Renal pelvis (tissue), 12 donors: ENCODE data around the gene ZNF746. TPM values are rescaled to one million over a fixed set of nuclear protein-coding genes. Genes with fewer than 3 reads are reported as not detected.
A peak's percentile ranks its signal among the peaks of the same experiment; 100 is the strongest.

ENCODE experiments used
- DNase-seq: peaks from one replicate; pipeline ENCODE4 v3.0.0-alpha.2; 2013
- long read RNA-seq, 16 experiments: transcript quantifications; one replicate each; lab custom pipeline, GENCODE V29; 2026
- polyA plus RNA-seq, 3 donors: library from polyadenylated mRNA; unstranded; fragments of 120-200 nt; gene quantifications; one replicate each; pipeline ENCODE4 v1.2.1, GENCODE V29; 2013; ENCODE audit not compliant: insufficient read length in 3 of 3

Gene ZNF746
- polyA plus RNA-seq, result 10 to 100 TPM; 14.9 to 19.2 (median 15.0) TPM
- long read RNA-seq, donor 1, result 0 reads
- long read RNA-seq, donor 2, partial matches to known transcripts, result 0 of 5 reads
- long read RNA-seq, donor 2, other reads (novel, unspliced or antisense), result 0 of 5 reads
- long read RNA-seq, donor 3, result 0 reads
- long read RNA-seq, donor 4, partial matches to known transcripts, result 0 of 1 reads
- long read RNA-seq, donor 4, other reads (novel, unspliced or antisense), result 0 of 1 reads
- long read RNA-seq, donor 5, partial matches to known transcripts, result 0 of 2 reads
- long read RNA-seq, donor 5, other reads (novel, unspliced or antisense), result 0 of 2 reads
- long read RNA-seq, donor 6, partial matches to known transcripts, result 0 of 4 reads
- long read RNA-seq, donor 6, other reads (novel, unspliced or antisense), result 0 of 4 reads
- long read RNA-seq, donor 7, partial matches to known transcripts, result 0 of 3 reads
- long read RNA-seq, donor 7, other reads (novel, unspliced or antisense), result 0 of 3 reads
- long read RNA-seq, donor 8, result 0 reads
- long read RNA-seq, donor 9, partial matches to known transcripts, result 0 of 3 reads
- long read RNA-seq, donor 9, other reads (novel, unspliced or antisense), result 0 of 3 reads
- long read RNA-seq, donor 10, partial matches to known transcripts, result 0 of 3 reads
- long read RNA-seq, donor 10, other reads (novel, unspliced or antisense), result 0 of 3 reads
- long read RNA-seq, donor 11, partial matches to known transcripts, result 0 of 1 reads
- long read RNA-seq, donor 11, other reads (novel, unspliced or antisense), result 0 of 1 reads
- long read RNA-seq, donor 12, partial matches to known transcripts, result 0 of 5 reads
- long read RNA-seq, donor 12, other reads (novel, unspliced or antisense), result 0 of 5 reads
- long read RNA-seq, donor 13, result 0 reads
- long read RNA-seq, donor 14, partial matches to known transcripts, result 0 of 9 reads
- long read RNA-seq, donor 14, other reads (novel, unspliced or antisense), result 0 of 9 reads
- long read RNA-seq, donor 15, partial matches to known transcripts, result 0 of 8 reads
- long read RNA-seq, donor 15, other reads (novel, unspliced or antisense), result 0 of 8 reads
- long read RNA-seq, donor 16, partial matches to known transcripts, result 0 of 1 reads
- long read RNA-seq, donor 16, other reads (novel, unspliced or antisense), result 0 of 1 reads

DNA sequence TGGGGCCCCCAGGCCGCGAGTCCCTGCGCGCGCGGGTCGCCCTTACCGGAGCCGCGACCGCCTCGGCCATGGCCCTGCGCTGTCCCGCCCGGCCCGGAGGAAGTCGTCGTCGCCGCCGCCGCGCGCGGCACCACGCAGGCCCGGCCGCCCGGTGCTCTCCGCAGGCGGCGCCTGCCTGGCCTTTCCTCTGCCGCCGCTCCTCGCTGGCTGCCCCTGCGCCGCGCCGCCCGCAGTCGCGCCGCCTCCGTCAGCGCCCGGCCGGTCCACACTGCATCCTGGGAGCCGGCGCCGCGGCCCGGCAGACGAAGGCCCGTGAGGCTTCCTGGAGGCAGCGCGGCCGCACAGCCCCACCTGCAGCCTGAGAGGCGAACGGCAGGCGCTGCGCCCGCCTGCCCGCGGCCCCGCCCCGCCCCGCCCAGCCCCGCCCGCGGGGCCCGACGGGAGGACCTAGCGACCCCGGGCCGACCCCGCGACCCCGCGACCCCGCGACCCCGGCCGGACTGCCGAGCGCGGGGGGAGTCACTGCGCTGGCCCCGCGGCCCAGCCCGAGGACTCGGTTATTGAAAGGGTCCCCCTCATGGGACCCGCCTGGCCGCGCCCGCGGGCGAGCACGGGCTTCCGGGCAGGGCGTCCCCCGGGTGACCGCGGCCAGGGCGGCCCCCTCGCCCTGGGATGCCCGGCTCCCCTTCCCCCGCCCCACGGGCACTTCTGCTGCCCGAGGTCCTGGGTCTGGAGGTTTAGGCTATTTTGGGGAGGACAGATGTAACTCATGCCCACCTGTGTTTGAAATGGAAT, at the start of gene ZNF746:
Gene ZNF746 (minus strand): TSS at position 343 of the 795 bp plus-strand sequence. CDS start 273 bp downstream, at position 70.
- peak; percentile 76 for DNase-seq

DNA sequence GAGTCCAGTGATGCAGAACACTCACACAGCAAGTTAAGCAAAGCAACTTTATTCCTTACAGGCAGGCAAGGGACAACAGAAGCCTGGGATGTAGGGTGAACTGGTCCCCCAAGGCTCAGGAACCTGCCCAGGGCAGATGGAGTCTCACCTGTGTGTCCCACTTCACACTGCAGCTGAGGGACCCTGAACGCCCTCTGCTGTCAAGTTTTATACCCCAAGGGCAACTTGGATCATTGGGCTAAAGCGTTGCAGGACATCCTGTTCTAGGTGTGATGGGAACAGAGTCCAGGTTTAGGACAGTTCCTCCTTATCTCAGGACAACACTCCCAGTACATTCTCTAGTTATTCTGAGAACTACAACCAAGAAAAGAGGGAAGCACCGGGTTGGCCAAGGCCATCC, 49.5 kb upstream of the ZNF746 start:
- no peak for DNase-seq

DNA sequence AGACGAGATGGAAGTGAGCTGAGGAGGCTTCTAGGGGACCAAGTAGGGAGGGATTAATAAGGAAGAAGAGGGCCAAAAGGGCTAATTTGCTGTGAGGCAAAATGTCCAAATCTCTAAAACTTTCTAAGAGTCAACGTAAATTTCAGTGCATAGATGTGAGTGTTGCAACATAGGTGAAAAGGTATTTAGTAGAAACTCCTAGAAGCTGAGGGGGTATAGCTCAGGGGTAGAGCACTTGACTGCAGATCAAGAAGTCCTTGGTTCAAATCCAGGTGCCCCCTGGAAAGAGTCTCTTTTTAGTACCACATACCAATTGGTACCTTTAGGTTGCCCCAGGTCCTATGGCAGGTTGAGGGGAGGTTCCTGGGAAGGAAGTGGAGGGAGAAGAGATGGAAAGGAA, 48.7 kb upstream of the ZNF746 start:
- no peak for DNase-seq

DNA sequence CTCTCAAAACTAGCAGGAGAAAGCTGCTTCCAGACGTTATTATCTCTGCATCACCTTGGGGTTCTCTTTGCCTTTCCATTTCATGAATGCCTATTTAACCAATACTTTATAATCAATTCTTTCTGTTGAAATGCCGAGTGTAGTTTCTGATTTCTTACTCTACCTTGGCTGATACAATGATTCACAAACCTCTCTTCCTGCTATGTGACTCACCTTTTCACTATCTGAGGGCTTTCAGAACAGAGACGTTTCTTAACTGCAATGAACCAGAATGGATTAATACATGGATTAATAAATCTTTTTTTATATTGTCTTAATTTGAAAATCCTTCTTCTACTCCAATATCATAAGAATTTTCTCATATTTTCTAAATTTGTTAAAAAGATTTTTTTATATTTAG, 46.4 kb upstream of the ZNF746 start:
- DNase-seq, result no peak

DNA sequence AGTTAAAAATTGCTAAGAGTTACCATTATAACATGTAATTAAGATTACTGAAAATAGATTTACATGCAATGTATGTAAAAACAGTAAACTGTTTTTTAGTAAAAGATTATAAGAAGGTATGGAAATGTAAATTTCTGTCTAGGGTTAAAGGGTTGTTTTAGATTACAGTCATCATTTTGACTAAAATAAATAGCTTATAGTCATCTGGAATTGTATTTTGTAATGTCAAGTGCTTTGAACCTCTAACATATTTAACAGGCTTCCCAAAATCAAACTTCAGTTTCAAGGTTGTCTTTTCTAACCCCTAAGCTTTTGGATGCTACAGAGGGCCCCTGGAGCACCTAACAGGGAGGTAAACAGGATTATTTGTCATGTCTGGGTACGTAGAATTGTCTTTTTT, 35.0 kb upstream of the ZNF746 start:
- no peak for DNase-seq

DNA sequence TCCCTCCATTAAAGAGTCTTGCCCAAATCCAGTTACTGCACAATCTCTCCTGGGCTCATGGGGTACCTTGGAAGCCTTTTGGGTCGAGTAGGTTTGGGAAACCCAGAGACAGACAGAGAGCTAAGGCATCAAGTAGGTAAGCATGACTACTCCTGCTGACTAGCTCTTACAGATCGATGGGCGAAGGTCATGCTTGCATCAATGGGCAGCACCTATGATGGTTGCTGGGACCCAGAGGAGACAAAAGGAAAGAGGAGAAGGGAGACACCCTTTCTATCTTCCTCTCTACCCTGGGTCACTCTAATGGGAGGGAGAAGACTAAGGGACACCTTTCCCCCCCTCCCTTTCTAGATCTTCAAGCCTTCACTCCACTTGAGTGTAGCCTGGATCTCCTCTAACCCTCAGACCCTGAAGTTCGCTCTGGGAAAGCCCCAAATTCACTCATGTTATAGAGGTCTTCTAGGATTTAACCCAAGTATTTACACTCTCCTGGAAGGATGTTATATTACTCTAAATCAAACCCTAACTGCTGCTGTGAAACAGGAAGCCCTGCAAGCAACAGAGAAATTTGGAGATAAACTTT, 31.6 kb upstream of the ZNF746 start:
- no peak for DNase-seq

DNA sequence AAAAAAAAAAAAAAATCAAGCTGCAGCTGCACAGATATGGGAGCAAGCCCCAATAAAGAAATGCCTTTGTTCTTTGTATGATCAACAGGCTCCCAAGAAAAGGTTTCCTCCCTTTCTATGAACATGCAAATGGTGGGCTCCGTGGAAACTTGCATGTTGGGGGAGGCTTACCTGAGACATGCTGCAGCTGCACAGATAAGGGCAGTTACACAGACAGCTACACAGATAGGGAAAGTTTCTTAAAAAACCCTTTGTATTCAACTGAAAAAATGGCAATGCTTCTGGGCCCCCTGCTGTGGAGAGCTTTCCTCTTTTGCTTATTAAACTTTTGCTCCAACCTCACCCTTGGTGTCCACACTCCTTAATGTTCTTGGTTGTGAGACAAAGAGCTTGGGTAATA, 29.8 kb upstream of the ZNF746 start:
- DNase-seq, result no peak

DNA sequence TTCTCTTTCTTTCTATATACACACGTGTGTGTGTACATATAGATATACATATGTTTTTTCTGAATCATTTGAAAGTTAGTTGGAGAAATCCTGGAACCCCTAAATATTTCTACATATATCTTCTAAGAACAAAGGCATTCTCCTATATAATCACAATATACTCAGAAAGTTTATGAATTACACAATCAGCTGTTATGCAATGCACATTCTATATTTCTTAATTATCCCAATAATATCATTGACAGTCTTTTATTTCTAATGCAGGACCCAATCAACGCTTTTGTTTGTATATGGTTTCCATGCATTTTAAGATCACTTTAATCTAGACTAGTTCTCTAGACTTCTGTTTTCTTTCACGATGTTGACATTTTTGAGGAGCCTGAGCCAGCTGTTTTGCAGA, 27.7 kb upstream of the ZNF746 start:
- DNase-seq, result no peak

DNA sequence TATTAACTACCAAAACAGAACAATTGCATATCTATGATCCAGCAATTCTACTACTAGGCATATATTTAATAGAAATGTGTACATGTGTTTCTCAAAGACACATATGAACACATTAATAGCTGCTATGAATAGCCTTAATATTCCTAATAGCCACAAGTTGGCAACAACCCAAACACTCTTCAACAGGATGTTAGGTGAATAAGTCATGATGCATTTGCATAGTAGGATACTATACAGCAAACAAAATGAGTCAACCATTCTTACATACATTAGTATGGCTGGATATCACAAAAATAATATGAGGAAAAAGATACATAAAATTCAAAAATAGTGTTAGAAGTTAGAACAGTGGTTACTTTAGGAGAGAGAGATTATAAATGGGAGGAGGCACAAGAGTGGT, 26.8 kb upstream of the ZNF746 start:
- DNase-seq, result no peak

DNA sequence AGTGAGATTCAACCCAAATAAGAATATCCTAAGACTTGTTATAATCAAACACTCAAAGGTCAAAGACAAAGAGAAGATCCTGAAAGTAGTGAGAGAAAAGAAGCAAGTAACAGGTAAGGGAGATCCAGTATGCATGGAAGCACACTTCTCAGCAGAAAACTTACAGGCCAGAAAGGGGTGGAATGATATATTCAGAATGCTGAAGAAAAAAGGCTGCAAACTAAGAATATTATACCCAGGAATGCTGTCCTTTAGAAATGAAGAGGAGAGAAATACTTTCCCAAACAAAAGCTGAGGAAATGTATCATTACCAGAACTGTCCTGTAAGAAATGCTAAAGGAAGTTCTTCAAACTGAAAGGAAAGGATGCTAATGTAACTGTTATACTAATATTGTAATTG, 12.6 kb upstream of the ZNF746 start:
- DNase-seq, result no peak

DNA sequence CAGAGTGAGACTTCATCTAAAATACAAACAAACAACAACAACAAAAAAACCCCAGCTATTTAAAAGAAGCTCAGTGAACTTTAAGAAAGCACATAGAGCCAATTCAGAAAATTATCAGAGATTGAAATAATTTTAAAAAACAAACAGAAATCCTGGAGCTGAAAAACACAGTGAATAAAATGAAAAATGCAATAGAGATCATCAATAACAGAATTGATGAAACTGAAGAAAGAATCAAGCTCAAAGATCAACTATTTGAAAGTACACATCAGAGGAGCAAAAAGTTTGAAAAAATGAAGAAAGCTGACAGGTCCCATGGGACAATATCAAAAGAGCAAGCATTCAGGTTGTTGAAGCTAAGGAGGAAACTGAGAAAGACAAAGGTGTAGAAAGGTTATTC, 12.2 kb upstream of the ZNF746 start:
- DNase-seq, result no peak

DNA sequence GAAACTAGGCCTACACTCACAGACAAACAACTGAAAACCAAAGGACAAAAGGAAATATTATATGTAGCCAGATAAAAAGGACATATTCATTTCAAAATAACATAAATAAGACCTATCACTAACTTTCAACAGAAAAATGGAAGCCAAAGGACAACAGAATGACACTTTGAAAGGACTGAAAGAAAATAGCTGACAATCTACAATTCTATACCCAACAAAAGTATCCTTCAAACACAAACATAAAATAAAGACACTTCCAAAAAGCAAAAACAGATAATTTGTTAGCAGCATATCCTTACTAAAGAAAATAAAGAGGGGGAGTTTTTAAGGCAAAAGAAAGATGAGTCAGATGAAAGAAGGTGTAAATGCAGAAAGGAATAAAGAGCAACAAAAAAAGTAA, 7.9 kb upstream of the ZNF746 start:
- DNase-seq, result no peak

DNA sequence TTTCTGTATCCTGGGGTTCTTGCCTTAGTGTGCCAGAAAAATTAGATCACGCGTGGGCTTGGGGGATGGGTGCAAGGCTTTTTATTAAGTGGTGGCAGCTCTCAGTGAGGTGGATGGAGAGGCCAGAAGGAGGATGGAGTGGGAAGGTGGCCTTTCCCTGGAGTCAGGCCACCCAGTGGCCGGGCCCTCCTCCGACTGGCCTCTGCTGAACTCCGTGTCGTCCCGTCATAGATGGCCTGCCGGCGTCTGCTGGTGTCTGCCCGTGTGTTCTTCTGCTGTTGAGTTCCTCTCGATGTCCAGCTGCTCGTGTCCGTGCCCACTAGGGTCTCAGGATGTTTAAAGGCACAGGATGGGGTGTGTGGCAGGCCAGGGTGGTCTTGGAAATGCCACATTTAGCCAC, 4.0 kb upstream of the ZNF746 start:
- no peak for DNase-seq

DNA sequence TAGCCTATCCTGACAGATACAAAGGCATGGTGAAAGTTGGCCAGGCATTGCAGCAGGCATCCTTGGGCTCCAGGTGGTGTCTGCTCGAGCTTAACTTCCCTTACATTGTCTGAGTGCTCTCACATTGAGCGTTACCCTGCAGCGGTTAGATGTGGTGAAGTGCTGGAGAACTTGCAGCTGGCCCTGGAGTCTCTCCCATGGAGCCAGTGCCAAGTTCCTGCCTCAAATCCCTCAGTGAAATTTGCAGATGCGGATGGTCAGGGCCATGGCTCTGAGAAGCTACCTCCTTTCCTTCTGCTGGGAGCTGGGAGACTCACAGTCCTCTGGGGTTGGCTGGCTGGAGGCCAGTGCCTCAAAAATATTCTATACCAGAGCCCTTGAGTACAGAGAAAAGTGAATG, 3.3 kb upstream of the ZNF746 start:
- DNase-seq, result peak; percentile 14

DNA sequence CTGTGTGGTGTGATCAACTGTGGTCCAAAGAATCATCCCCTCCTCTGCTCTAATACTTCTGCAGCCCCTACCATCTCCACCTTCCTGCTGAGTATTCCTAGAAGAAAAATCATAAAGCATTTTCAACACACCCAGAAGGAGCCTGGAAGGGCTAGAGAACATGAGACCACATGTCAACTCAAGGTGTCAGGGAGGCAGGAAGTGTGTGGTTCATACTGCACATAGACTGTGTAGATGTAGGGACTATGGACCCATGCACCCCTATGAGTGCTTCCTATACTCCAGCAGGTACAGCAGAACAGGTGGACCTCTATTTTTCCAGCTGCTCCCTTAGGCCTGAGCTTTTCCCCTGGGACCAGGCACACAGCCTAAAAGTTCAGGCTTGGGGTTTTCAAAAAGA, 2.6 kb upstream of the ZNF746 start:
- no peak for DNase-seq

DNA sequence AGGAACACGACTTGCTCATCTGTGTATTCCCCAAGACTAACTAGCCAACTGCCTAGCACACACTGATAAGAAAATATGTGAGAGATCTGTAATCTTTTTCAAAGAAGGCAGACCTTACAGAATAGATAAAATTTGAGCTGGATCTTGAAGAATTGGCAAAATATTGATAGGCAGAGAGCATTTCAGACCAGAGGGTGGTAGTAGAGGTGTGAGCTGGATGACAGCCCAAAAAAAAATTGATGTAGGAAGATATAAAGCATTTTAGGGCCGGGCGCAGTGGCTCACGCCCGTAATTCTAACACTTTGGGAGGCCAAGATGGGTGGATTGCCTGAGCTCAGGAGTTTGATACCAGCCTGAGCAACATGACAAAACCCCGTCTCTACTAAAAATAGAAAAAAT, 1.2 kb upstream of the ZNF746 start:
- DNase-seq, result no peak

DNA sequence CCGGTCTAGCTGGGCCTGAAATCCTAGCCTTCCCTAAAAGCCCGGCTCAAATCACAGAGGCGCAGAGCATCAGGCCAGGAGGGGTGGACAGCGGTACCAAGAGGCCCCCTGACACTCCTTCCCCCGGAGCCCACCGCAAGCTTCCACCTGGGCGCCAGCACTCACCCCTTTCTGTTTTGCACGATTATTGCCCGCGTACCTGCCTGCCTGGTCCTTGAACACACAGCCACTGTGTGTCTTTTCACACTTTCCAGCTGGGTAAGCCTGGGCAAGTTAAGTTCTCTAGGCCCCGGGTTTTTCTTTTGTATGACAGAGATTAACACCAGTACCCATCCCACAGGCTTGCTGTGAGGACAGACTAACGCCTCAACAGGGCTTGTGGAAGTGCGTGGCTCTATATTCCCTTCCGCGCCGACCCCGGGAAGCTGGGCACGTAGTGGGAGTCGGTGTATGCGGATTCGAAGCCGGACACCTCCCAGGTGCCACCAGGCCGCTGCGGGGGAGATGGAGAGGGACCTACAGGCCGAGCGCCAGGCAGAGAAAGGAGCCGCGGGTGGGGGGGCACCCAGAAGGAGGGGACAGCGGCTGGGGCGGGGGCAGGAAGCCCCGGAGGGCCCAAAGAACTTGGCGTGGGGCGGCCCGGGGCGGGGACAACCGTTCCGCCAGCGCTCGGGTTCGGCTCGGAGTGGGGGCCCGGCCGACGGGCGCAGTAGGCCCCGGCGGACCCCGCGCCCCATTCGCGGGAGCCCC, 792 bp downstream of the ZNF746 start:
- DNase-seq, result peak; percentile 29

DNA sequence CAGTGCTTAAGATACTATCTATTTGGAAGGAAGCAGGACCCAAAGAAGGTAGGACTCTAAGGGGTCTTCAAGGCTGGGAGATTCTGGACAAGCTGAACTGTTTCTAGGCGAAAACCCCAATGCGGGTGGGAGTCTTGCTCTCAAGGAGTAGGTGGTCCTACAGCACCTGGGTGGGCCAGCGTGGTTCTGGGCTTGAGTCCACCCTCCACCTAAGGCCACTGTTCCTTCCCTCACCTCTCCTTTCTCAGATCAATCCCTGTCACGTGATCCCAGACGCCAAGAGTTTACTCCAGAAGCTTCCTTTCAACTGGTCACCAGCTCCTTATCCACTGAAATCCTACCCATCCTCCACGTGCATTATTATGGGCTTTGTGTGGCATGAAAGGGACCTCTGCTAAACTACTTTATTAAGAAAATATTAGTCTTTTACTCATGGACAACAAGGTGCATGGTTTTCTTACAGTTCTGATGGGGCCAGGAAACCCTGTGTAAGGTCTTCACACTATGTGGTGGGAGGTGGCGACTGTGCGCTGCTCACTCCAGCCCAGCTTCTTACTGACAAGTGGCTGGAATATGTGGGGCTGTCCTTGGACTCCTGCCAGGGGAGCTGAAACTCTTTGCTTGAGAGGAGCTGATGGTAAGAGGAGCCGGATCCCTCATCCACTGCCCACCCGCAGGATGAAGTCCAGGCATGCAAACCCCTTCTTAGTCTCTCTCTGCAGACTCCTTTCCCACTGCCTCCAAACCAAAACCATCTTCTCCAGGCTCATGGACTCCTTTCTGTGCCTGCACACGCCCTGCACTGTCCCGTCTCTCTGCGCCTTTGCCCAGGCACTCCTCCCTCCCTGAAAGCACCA, 1.6 kb downstream of the ZNF746 start:
- peak; percentile 83 for DNase-seq

DNA sequence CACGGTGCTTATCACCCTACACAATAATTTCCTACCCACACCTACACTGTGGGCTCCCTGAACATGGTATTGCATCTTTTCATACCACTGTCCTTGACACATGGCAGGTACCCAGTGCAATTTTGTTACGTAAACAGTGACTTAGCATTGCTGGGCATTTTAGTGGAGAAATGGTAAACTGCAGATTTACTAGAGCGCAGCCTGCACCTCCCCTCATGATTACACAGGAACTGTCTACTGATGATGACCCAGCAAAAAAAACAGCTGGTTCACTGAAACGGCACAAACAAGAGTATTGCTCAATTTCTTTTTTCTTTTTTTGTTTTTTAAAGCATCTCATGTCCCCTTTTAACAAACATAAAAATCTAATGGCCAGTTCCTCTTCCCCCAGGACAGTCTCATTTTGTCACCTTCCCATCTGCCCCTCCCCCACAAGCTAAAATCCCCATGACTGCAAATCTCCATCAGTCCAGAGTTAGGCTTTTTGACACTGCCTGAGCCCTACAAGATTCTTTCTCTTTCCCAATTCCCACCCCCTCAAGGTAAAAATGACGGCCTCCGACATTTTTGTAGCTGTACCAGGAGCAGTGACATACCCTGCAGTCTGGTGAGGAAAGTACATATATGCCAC, 2.8 kb downstream of the ZNF746 start:
- DNase-seq, result no peak
